ENCODE results near the gene LRMDA.

DNA sequence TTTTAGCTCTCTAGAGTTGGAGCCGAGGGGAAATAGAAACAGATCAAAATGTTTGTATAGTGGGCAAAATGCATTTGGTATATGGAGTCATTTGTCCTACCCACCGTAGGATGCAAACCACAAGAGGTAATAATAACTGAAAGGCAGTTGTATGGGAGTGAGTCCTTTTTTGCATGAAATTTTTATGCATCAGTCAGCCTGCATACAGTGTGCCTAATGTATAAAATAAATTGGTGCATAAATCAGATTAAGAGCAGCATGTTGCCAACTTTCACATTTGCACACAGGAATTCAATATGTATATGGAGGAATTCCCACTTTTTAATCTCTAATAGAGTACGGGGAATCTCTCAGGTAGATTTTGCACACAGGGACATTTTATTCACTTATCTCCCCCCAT is 262.8 kb downstream of the LRMDA start:
- TF ChIP-seq, protein P1, sequence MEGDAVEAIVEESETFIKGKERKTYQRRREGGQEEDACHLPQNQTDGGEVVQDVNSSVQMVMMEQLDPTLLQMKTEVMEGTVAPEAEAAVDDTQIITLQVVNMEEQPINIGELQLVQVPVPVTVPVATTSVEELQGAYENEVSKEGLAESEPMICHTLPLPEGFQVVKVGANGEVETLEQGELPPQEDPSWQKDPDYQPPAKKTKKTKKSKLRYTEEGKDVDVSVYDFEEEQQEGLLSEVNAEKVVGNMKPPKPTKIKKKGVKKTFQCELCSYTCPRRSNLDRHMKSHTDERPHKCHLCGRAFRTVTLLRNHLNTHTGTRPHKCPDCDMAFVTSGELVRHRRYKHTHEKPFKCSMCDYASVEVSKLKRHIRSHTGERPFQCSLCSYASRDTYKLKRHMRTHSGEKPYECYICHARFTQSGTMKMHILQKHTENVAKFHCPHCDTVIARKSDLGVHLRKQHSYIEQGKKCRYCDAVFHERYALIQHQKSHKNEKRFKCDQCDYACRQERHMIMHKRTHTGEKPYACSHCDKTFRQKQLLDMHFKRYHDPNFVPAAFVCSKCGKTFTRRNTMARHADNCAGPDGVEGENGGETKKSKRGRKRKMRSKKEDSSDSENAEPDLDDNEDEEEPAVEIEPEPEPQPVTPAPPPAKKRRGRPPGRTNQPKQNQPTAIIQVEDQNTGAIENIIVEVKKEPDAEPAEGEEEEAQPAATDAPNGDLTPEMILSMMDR (conservative IDR thresholded peaks at IDR 0.05; ENCODE audit: low read length): no peak
- TF ChIP-seq EZH2phosphoT487 (IDR thresholded peaks at IDR 0.05; ENCODE audit: borderline replicate concordance): no peak

All from Loucy (cell line).